Hematopoietic multipotent progenitor cell treated with erythropoietin and hydrocortisone succinate and interleukin-3 and kit ligand, for 6 days (in vitro differentiated cells): Measurements from ENCODE around the gene LDHB.
"Not testable (repeated sequence)": the region's sequence is repeated elsewhere in the genome, so short reads cannot be mapped to it uniquely, and the experiment has no call there.

ENCODE experiments used
- DNase-seq: peaks from one replicate; pipeline ENCODE4 v3.0.0-alpha.2; 2015

LDHB gene

GRCh38 chr12:21657326-21658077, at the start of gene LDHB:
Gene LDHB (minus strand): TSS chr12:21657842. CDS start chr12:21654671, 3,171 bp downstream.
- peak; percentile 99 for DNase-seq

GRCh38 chr12:21704847-21705246, 47.2 kb upstream of the LDHB start:
- no peak for DNase-seq

GRCh38 chr12:21699851-21700250, 42.2 kb upstream of the LDHB start:
- no peak for DNase-seq

- DNase-seq = peak; percentile 68
Observed at GRCh38 chr12:21697904-21698630, 40.4 kb upstream of the LDHB start.

- DNase-seq = no peak
Observed at GRCh38 chr12:21696625-21697024, 39.0 kb upstream of the LDHB start.

- no peak for DNase-seq
Observed at GRCh38 chr12:21695986-21696385, 38.3 kb upstream of the LDHB start.

GRCh38 chr12:21694660-21695059, 37.0 kb upstream of the LDHB start:
- DNase-seq = no peak

DNA sequence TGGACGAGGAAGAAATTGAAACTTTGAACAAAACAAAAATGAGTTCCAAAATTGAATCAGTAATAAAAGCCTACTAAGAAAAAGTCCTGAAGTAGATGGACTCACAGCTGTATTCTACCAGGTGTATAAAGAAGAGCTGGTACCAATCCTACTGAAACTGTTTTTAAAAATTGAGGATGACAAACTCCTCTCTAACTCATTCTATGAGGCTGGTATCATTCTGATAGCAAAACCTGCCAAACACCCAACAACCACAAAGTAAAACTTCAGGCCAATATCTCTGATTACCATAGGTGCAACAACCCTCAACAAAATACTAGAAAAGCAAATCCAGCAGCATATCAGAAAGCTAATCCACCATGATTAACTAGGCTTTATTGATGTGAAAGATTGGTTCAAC, 33.9 kb upstream of the LDHB start:
- DNase-seq = no peak

DNA sequence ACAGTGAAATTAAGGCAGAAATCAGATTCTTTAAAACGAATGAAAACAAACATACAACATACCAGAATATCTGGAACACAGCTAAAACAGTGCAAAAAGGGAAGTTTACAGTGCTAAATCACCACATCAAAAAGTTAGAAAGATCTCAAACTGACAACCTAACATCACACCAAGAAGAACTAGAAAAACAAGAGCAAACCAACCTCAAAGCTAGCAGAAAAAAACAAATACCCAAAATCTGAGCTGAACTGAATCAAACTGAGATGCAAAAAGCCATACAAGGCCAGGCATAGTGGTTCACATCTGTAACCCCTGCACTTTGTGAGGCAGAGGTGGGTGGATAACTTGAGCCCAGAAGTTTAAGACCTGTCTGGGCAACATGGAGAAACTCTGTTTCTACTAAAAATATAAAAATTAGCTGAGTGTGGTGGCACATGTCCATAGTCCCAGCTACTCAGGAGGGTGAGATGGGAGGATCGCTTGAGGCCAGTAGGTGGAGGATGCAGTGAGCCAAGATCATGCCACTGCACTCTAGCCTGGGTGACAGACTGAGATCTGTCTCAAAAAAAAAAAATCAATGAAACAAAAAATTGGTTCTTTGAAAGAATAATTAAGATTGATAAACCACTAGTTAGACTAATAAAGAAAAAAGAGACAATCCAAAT, 33.2 kb upstream of the LDHB start:
- no peak for DNase-seq

DNA sequence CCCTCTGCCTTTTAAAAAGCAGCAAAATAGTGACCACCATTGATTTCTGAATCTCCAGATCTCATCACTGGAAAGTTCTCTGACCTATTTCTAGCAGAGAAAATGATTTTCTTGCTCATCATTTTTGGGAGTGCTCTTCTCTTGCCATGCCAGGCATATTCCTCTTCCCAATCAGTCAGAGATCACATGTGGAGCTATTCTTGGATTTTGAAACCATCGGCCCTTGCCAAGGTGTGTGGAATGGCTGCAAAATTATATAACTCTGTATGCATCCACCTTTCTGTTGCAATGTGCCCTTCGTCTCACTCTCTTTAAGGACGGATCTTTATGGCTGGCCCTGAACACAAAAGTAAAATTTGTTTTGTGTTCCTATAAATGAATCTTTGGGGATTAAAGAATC, 25.5 kb upstream of the LDHB start:
- no peak for DNase-seq

- DNase-seq = peak; percentile 60
Observed at GRCh38 chr12:21678959-21679358, 21.3 kb upstream of the LDHB start.

DNA sequence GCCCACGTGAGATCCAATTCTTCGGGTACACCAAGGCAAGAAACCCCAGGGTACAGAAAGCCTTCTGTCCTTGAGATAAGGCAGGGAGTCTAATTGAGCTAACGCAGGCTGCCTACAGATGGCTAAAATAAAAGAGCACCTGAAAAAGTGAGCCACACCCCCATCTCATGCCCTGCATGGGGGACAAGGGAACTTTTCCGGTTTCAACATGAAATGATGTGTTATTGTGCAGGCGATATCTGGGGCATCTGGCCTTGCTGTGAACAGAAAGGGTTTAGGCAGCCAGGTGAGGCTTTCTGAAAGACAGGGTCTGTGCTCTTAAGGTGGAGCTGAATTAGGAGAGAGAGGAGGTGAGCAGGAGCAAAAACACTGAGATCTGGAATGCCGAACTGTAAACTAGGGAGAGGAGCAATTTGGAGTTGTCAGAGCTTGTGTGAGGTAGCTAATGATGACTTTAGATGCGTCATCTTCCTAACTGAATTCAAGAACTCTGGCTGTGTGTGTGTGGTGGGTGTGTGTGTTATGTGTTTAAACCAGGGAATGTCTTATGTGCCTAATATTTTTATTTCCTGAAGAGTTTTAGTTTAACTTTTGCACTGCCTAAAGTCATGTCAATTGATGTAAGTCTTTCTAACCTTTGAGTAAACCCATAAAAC, 20.1 kb upstream of the LDHB start:
- DNase-seq = no peak

DNA sequence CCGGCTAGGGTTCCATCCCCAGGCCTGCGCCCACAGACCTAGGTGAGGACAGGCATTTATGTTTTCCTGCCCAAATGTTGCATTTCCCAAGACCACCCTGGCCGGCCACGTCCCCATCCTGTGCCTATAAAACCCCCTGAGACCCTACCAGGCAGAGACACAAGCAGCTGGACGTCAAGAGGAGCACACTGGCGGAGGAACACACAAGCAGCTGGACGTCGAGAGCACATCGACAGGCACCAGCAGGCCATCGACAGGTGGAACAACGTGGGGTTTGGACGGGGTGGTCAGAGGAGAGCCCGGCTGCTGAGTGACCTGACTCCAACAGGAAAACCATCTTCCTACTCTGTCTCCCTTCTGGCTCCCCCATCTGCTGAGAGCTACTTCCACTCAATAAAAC, 19.6 kb upstream of the LDHB start:
- DNase-seq = no peak

DNA sequence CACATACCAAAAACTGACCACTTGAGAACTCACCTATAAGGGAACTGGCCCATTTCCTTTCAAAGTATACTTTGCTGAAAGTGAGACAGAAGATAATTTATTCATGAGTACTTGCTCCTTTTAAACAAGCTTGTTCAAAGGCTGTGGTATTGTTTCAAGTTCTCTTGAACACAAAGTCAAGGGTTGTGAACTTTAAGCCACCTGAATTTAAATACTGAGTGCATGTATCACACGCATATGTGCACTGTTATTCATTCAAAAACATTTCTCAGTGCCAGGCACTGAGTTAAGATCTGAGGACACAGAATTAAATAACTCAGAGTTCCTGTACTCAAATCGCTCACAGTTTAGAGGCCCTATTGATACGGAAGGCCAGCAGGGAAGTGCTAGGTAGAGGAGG, 19.1 kb upstream of the LDHB start:
- DNase-seq = no peak

DNA sequence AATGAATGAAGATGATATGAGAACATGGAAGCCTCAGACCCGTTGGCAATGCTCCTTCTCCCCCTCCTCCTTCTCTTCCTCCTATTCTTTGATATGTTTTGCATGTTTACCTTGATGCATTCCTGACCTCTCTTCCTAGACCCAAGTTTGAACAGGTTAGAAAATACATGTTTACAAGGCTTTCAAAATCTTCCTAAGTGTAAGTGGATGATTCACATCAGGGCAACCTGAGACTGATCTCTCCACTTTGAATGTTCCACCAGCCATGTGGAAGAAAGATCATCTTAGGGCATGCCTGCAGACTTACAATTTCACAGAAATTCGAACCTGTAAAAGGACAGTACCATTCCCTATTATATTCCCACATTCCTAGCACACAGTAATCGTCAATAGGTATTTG, 18.0 kb upstream of the LDHB start:
- DNase-seq = no peak

DNA sequence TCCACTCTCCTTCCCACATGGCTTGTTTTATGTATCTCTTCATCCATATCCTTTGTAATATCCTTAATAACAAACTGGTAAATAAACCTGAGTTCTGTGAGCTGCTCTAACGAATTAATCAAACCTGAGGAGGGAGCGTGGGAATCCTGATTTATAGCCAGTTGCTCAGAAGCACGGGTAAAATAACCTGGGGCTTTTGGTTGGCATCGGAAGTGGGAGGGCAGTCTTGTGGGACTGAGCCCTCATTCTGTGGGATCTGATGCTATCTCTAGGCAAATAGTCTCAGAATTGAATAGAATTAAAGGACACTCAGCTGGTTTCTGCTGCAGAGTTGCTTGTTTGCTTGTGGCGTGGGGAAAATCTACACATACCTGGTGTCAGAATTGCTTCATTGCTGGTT, 17.5 kb upstream of the LDHB start:
- DNase-seq = no peak

GRCh38 chr12:21673830-21674552, 16.3 kb upstream of the LDHB start:
- not testable (repeated sequence) for DNase-seq

- no peak for DNase-seq
Observed at GRCh38 chr12:21672146-21672545, 14.5 kb upstream of the LDHB start.

DNA sequence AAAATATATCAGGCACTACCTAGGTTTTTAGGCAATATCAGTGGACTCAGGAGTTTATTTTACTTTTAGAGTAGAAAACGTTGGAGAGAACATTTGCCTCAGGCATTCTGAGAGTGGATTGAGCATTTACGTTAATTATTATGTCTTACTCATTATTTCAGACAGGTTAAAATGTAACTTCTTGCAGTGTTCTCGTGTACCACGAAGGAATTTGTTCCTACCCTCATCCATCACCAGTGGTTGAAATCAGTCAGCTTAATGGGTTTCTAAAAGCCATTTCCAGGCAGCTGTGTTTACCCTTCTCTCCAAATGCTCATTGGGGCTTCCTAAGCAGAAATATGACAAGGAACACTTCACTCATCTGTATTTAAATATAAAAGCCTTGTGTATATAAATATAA, 9.1 kb upstream of the LDHB start:
- no peak for DNase-seq

DNA sequence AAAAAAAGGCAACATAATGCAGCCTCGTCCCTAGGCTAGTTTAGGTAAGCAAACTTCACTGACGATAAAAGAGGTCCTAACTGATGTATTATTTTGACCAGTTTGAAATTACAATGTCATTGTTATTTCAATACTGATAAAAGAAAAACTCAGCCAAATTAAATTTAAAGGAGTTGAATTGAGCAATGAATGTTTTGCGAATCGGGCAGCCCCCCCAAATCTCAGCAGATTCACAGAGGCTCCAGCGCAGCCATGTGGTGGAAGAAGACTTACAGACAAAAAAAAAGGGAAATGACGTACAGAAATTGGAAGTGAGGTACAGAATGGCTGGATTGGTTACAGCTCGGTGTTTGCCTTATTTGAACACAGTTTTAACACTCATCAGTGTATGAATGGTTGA, 8.2 kb upstream of the LDHB start:
- DNase-seq = no peak

DNA sequence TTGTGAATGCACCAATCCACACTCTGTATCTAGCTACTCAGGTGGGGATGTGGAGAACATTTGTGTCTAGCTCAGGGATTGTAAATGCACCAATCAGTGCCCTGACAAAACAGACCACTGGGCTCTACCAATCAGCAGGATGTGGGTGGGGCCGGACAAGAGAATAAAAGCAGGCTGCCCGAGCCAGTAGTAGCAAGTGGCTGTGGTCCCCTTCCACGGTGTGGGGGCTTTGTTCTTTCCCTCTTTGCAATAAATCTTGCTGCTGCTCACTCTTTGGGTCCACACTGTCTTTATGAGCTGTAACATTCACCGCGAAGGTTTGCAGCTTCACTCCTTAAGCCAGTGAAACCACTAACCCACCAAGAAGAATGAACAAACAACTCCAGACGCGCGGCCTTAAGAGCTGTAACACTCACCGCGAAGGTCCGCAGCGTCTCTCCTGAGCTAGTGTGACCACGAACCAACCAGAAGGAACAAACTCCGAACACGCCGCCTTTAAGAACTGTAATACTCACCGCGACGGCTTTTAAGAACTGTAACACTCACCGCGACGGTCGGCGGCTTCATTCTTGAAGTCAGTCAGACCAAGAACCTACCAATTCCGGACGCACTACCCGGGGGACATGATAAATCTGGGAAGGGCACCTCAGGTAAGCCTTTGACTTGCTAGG, 4.6 kb upstream of the LDHB start:
- no peak for DNase-seq
